Measurements from ENCODE around the gene MTFR2. TPM values are rescaled to one million over a fixed set of nuclear protein-coding genes. Genes with fewer than 3 reads are reported as not detected.
A peak's percentile ranks its signal among the peaks of the same experiment; 100 is the strongest.

Gene MTFR2
- polyA plus RNA-seq, 3 donors, result 0.41 to 0.79 (median 0.60) TPM

DNA sequence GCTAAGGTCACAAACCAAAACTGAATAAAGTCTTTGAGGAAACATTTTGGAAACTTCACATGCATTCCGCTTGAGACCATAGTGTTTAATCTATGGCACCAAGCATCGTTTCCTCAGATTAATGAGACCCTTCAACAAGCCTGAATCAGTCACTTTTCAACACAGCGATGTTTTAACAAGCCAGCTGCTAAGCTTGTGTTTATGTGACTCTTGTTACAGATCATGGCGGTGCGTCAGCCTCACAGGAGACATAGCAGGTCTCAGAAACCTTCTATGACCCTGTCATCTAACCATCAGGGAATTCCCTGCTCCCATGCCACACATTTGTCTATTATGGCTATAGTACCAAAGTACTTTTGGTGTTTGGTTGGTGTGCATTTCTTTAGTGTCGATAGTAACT, 57.2 kb downstream of the MTFR2 start:
- H3K4me2 ChIP-seq (replicated peaks; ENCODE audit: extremely low read depth, low read length, poor library complexity, severe bottlenecking), result no peak overlapping the region
- no peak for DNase-seq
- TF ChIP-seq, protein P1, sequence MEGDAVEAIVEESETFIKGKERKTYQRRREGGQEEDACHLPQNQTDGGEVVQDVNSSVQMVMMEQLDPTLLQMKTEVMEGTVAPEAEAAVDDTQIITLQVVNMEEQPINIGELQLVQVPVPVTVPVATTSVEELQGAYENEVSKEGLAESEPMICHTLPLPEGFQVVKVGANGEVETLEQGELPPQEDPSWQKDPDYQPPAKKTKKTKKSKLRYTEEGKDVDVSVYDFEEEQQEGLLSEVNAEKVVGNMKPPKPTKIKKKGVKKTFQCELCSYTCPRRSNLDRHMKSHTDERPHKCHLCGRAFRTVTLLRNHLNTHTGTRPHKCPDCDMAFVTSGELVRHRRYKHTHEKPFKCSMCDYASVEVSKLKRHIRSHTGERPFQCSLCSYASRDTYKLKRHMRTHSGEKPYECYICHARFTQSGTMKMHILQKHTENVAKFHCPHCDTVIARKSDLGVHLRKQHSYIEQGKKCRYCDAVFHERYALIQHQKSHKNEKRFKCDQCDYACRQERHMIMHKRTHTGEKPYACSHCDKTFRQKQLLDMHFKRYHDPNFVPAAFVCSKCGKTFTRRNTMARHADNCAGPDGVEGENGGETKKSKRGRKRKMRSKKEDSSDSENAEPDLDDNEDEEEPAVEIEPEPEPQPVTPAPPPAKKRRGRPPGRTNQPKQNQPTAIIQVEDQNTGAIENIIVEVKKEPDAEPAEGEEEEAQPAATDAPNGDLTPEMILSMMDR (IDR thresholded peaks at IDR 0.05), result no peak
- no peak overlapping the region for H2AFZ ChIP-seq (ENCODE audit: insufficient read depth, low read depth, low read length, poor library complexity, severe bottlenecking)
- H3K27ac ChIP-seq (ENCODE audit: low read depth in 1 of 2, low read length in 2 of 2), result no peak overlapping the region
- no peaks in the 10 kb centered on the region for H4K20me1 ChIP-seq (ENCODE audit: insufficient read depth, low read length)
- H3K27me3 Mint-ChIP-seq (ENCODE audit: low read depth in 3 of 3), result no peaks in the 10 kb centered on the region
- H3K27me3 ChIP-seq (ENCODE audit: control insufficient read depth in 2 of 2, insufficient read depth in 2 of 2, low read length in 2 of 2), result no peaks in the 10 kb centered on the region
- no peaks in the 10 kb centered on the region for H3K4me1 Mint-ChIP-seq
- H3K9ac ChIP-seq (ENCODE audit: insufficient read depth, low read length, poor library complexity, severe bottlenecking), result no peak overlapping the region
- H3K36me3 Mint-ChIP-seq, result no peaks in the 10 kb centered on the region
- H3K4me3 ChIP-seq (replicated peaks in 1 of 3; ENCODE audit: low read depth in 2 of 3, low read length in 3 of 3), result no peak overlapping the region
- H3K4me3 Mint-ChIP-seq, result no peak overlapping the region
- H3K79me2 ChIP-seq (ENCODE audit: insufficient read depth, low read length), result no peaks in the 10 kb centered on the region
- H3K9me3 Mint-ChIP-seq, result peaks cover 0 to 3% (median 0%) of the 10 kb centered on the region in 7 donors
- no peaks in the 10 kb centered on the region for H3K4me1 ChIP-seq (ENCODE audit: control insufficient read depth in 1 of 2, insufficient read depth in 2 of 2, low read length in 2 of 2)
- no peak overlapping the region for H3K27ac Mint-ChIP-seq
- H3K36me3 ChIP-seq (replicated peaks in 1 of 2; ENCODE audit: control insufficient read depth in 1 of 2, insufficient read depth in 2 of 2, low read length in 2 of 2), result no peaks in the 10 kb centered on the region
- no peaks in the 10 kb centered on the region for H3K9me3 ChIP-seq (replicated peaks in 1 of 2; ENCODE audit: control insufficient read depth in 1 of 2, insufficient read depth in 1 of 2, low read length in 2 of 2)
- 100% methylated on average over 3 of the region's 6 CpGs for WGBS (ENCODE audit: insufficient coverage)
- intact Hi-C loops (cut with micrococcal nuclease), result no loop called here

DNA sequence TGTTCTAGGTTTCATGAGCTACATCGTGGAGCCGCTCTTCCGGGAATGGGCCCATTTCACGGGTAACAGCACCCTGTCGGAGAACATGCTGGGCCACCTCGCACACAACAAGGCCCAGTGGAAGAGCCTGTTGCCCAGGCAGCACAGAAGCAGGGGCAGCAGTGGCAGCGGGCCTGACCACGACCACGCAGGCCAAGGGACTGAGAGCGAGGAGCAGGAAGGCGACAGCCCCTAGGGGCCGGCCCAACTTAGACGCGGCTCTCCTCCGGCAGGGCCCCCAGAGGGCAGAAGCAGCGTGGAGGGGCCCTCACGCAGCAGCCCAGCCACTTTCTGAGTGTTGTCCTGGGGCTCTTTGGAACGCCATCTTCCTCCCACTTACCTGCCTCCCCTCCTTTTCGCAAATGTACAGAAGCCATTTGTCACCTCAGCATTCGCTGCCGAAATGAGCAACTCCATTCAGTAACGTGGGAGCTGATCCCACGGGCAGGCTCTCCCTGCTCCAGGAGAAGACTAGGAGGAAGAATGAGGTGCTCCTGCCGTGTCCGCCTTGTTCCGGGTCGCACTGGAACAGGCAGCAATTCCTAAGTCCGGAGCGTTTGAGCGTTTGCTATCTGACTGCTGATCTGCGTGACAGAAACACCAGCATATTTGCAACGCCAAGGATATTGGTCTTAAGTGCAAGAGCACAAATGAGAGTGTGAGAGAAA, 58.4 kb downstream of the MTFR2 start:
- Mint-ChIP-seq H3K27ac (peak overlapping the region in 1 of 7 donors; percentile 64), H3K36me3 (no peaks in the 10 kb centered on the region), H3K27me3 (ENCODE audit: low read depth in 3 of 3) (no peaks in the 10 kb centered on the region), H3K9me3 (peaks cover 0 to 3% (median 0%) of the 10 kb centered on the region in 7 donors), H3K4me3 (no peak overlapping the region), H3K4me1 (no peaks in the 10 kb centered on the region)
- Histone ChIP-seq H3K4me3 (replicated peaks in 1 of 3; ENCODE audit: low read depth in 2 of 3, low read length in 3 of 3) (no peak overlapping the region), H3K36me3 (replicated peaks in 1 of 2; ENCODE audit: control insufficient read depth in 1 of 2, insufficient read depth in 2 of 2, low read length in 2 of 2) (no peaks in the 10 kb centered on the region), H3K79me2 (ENCODE audit: insufficient read depth, low read length) (no peaks in the 10 kb centered on the region), H4K20me1 (ENCODE audit: insufficient read depth, low read length) (no peaks in the 10 kb centered on the region), H2AFZ (ENCODE audit: insufficient read depth, low read depth, low read length, poor library complexity, severe bottlenecking) (no peak overlapping the region), H3K9me3 (replicated peaks in 1 of 2; ENCODE audit: control insufficient read depth in 1 of 2, insufficient read depth in 1 of 2, low read length in 2 of 2) (no peaks in the 10 kb centered on the region), H3K4me2 (replicated peaks; ENCODE audit: extremely low read depth, low read length, poor library complexity, severe bottlenecking) (no peak overlapping the region), H3K4me1 (ENCODE audit: control insufficient read depth in 1 of 2, insufficient read depth in 2 of 2, low read length in 2 of 2) (no peaks in the 10 kb centered on the region), H3K9ac (ENCODE audit: insufficient read depth, low read length, poor library complexity, severe bottlenecking) (no peak overlapping the region), H3K27ac (ENCODE audit: low read depth in 1 of 2, low read length in 2 of 2) (no peak overlapping the region), H3K27me3 (ENCODE audit: control insufficient read depth in 2 of 2, insufficient read depth in 2 of 2, low read length in 2 of 2) (no peaks in the 10 kb centered on the region)
- WGBS (ENCODE audit: insufficient coverage), result 97% methylated on average over 23 of the region's 32 CpGs
- TF ChIP-seq, protein P1 (IDR thresholded peaks at IDR 0.05), result no peak
- intact Hi-C loops (cut with micrococcal nuclease), result no loop called here
- DNase-seq, result no peak
